NCI-H2107 treated with DMSO at 0.1 percent for 48 hours (cell line): ENCODE data around the gene PERM1.
A peak's percentile ranks its signal among the peaks of the same experiment; 100 is the strongest.
"Not testable (repeated sequence)": the region's sequence is repeated elsewhere in the genome, so short reads cannot be mapped to it uniquely, and the experiment has no call there.

ENCODE experiments used
- DNase-seq: peaks from one replicate; lab custom pipeline; 2025; ENCODE audit not compliant: unreplicated experiment; lab: John Stamatoyannopoulos, UW

Gene PERM1

DNA sequence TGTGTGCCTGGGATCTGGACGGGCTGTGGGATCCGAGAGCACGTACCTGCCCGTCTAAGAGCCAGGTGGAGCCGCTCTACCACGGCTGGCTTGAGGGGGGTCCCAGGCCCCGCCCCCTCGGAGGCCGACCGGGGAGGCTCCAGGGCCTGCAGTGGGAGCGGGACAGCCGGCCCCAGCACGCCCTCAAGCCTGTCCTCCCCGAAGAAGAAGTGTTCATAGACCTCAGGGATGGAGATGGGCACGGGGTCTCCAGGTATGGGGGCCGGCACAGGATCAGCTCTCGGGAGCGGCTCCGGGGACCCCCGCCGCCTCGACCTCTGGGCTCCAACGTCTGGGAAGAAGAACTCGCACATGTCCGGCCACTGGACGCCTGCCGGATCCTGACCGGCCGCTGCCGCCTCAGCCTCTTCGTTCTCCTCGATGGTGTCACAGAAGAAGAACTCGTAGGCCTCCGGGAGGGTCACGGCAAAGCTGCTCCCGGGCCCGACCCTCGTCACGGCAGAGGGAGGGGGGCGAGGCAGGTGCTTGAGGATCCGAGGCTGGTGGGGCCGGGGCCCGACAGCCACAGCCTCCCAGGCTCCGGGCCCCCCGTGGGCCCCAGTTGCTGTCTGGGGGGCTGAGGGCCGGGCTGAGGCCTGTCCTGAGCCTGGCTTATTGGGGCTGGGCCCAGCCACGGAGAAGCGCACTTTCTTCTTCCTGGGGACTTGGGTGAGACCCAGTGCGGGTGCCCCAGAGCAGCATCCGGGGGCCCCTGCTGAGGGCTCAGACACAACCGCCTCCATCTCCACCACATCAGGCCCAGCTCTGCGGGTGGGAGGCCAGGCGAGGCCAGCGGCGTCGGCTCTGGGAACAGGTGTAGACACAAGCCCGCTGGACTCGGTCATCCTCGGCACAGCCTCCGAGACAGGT, 2.8 kb downstream of the PERM1 start:
- DNase-seq: no peak

- DNase-seq: no peak
Measured at GRCh38 chr1:978069-978834, 3.6 kb downstream of the PERM1 start.

DNA sequence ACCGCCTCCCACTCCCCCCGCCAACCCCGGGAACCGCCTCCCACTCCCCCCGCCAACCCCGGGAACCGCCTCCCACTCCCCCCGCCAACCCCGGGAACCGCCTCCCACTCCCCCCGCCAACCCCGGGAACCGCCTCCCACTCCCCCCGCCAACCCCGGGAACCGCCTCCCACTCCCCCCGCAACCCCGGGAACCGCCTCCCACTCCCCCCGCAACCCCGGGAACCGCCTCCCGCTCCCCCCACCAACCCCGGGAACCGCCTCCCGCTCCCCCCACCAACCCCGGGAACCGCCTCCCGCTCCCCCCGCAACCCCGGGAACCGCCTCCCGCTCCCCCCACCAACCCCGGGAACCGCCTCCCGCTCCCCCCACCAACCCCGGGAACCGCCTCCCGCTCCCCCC, 5.1 kb downstream of the PERM1 start:
- not testable (repeated sequence) for DNase-seq

- peak; percentile 7 for DNase-seq
Measured at GRCh38 chr1:975896-976683, 5.8 kb downstream of the PERM1 start.

- DNase-seq: no peak
Measured at GRCh38 chr1:975365-975764, 6.5 kb downstream of the PERM1 start.

DNA sequence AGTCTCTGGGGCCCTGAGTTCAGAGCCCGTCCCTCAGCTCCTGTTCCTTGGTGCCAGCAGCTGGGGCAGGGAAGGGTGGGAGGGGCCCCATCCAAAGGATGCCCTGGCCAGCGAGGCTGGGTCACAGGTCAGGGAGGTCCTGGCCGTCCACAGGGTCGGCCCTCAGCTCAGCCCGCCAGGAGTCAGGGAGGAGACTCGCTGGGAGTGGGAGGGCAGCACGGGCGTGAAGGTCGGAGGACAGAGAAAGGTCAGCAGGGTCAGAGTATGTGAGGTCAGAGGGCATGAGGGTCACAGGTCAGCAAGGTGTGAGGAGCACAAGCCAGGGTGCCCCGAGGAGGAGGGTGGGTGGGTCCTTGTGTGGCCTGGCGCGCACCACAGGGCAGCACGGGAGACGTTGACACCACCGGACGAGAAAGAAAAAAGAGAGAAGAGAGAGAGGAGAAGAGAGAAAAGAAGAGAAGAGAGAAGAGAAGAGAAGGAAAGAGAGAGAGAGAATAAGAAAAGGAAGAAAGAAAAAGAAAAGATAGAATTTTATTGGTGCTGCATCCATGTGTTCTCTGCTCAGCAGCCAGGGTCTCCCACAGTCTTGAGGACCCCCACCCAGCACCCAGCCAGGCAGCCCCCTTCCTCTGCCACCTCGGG, 7.1 kb downstream of the PERM1 start:
- no peak for DNase-seq

DNA sequence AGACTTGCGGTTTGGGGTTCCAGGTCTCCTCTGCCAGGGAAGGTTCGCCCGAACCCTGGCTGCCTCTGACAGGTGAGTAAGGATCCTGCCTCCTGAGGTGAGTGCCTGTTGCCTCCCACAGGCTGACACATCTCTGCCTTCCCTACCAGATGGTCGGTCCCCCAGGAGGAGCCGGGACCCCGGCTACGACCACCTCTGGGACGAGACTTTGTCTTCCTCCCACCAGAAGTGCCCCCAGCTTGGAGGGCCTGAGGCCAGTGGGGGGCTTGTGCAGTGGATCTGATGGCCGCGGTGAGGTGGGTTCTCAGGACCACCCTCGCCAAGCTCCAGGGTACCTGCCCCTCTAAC, 7.6 kb downstream of the PERM1 start:
- no peak for DNase-seq

DNA sequence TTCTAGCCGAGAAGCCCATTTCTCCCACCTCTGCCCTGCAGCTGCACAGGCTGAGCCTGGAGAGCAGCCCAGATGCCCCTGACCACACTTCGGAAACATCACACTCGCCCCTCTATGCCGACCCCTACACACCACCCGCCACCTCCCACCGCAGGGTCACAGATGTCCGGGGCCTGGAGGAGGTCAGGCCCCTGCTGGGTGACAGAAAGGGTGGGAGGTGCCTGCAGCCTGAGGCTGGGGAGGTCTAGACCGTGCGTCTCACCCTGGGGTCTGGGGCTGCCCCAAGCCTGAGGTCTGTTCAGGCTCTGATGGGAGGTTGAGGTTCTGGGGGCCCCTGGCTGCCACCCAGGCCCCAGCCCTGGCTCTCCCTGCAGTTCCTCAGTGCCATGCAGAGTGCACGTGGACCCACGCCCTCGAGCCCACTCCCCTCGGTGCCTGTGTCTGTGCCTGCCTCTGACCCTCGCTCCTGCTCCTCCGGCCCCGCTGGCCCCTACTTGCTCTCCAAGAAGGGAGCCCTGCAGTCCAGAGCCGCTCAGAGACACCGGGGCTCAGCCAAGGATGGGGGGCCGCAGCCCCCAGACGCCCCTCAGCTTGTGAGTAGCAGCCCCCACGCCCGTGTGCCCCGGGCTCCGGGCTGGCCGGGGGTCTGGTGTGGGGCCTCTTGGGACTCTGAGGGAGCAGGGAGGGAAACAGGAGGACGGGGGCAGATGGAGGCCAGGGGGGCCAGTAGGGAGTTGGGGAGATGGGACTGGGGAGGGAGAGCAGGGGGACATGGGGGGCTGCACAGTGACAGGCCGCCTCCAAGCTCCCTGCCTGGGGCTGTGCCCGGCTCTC, 8.2 kb downstream of the PERM1 start:
- DNase-seq: no peak

DNA sequence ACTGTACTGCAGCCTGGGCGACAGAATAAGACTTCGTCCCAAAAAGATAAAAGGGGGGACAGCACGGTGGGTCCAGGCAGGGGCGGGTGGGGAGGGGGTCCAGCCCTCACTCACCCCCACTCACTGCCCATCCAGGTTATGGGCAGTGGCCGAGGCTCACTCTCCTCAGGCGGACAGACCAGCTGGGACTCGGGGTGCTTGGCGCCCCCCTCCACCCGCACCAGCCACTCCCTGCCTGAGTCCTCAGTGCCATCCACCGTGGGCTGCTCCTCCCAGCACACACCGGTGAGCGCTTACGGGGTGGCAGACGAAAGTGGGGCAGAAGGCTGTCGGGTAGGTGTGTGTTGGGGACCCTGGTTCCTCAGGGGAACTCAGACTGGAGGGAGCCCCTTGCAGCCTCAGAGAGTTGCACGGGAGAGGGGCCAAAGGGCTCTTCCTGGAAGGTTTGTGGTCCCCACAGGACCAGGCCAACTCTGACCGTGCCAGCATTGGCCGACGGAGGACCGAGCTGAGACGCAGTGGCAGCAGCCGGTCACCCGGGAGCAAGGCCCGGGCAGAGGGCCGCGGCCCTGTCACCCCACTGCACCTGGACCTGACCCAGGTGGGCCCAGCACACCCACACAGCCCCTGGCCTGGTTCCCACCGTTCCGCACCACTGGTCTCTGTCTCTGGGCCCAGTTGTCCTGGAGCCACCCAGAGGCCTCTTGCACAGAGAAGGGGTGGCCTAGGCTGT, 9.0 kb downstream of the PERM1 start:
- no peak for DNase-seq

DNA sequence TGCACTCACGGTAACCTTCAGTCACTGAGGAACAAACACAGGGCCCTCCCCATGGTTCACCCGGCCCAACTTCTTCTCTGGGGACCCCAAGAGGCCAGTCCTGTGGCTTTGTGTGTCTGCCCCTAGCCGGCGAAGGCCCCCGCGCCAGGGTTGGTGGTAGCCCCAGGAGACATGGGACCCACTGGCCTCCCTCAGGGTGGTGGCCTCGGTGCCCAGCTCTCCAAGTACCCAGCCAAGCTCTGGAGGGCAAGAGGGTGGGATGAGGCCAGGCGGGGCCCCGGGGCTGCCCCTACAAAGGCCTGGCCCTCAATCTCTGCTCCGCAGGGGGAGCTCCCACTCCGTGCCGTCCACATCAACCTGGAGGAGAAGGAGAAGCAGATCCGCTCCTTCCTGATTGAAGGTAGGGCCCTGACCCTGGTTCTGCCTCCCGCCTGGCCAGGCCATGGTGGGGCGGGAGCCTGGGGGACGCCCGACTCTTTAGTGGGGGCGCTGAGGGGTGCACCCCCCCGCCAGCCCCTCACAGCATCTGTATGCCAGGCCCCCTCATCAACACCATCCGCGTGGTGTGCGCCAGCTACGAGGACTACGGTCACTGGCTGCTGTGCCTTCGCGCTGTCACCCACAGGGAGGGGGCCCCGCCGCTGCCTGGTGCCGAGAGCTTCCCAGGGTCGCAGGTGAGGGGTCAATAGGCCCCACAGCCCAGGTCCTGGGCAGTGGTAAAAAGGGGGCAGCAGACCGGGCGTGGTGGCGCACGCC, 10.0 kb downstream of the PERM1 start:
- no peak for DNase-seq

DNA sequence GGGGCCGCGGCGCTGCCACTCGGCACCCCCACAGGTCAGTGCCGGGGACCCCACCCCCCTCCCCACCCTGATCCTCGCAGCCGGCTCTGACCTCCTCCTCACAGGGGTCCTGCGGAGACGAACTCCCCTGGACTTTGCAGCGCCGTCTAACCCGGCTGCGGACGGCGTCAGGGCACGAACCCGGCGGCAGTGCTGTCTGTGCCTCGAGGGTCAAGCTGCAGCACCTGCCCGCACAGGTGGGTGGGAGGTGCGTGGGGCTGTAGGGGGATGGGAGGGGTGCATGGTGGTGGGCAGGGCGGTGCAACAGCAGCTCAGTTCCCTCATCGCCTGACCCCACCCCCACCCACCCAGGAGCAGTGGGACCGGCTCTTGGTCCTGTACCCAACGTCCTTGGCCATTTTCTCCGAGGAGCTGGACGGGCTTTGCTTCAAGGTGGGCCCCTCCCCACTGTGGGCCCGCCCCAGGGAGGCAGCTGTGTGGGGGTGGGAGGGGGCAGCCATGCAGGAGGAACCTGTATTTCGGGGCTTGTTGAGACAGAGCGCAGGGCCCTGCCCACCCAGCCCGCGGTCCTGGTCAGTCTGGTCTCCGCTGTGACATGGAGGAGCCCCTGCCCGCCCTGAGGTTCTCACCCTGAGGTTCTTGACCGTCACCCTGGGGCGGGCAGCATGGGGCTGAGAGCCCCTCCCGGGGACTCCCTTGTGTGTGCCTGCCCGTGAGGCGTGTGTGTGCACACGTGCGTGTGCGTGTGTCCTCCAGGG, 10.7 kb downstream of the PERM1 start:
- DNase-seq: no peak

GRCh38 chr1:970242-970972, 11.5 kb downstream of the PERM1 start:
- no peak for DNase-seq

DNA sequence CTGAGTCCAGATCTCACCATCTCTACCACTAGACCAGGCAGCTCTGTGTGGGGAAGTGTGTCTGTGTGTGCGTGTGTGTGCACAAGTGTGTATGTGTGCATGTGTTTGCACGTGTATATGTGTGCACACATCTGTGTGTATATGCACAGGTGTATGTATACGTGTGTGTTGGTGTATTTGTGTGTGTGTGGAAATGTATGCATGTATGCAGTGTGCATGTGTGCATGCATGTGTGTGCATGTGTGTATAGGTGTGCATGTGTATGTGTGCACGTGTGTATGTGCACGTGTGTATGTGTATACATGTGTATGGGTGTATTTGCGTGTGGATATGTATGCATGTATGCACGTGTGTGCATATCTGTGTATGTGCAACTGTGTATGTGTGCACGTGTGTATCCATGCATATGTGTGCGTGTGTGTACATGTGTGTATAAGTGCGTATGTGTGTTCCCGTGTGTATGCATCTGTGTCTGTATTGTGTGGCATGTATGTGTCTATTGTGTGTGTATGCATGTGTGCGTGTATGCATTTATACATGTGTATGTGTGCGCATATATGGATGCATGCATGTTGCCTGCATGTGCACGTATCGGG, 12.5 kb downstream of the PERM1 start:
- no peak for DNase-seq

DNA sequence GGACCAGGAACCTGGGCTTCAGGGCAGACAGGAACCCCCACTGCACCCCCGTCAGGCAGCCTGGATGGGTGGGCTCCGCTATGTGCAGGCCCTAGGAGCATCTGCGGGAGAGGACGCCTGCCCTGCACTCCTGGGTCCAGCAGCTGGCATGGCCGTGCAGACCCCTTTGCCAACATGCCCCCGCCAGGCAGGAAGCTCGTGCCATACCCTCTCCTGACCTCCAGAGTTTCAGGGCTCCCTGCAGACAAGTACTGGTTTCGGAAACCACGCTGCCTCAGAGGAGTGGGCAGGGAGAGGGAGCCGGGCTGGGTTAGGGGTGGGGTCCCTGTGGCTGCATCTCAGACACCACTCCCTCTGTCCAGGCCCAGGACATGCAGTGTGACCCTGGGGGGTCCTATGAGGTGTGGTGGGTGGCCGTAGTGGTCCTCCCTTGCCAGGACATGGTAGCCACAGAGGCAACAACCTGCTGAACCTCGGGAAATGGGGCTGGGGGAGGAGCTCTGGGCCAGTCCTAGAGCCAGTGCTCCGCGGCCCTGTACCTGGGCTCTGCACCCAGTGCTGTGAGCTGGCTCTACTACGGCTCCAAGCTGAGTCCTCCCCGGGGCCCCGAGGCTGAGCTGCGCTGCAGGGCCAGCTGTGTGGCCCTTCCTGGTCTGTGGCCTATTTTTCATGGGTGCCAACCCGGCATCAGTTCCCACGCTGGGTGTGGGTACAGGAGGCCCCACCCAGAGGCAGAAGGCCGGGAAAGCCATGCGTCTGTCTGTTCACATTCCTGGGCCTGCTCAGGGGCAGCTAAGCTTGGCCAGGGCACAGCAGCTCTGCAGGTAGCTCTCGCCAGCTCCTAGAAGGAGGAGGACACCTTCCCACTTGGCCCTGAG, 14.2 kb downstream of the PERM1 start:
- DNase-seq: no peak

DNA sequence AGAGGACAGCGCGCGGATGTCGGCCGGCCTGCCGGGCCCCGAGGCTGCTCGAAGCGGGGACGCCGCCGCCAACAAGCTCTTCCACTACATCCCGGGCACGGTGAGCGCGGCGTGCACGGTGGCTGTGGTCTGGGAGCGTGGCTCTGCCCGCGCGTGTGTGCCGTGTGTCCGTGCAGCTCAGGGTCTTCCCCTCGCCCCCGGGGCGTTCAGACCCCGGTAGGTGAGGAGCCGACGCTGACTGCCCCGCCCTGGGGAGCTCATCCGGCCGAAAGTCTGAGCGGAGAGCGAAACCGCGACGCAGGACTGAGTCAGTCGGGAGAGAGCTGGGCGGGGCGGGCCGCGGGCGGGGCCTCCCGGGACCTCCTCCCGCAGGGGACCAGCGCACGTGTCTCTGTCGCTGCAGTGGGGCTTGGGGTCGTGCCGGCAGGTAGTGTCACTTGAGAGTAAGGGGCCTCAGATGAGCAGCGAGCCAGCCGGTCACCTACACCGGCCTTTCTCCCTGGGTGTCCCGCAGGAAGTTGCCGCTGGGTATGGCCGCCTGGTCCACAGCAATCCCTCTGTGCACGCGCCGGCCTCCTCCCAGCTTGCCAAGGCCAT, 15.1 kb downstream of the PERM1 start:
- no peak for DNase-seq
